Lung (tissue), 12 donors: ENCODE data around the gene COMP. TPM values are rescaled to one million over a fixed set of nuclear protein-coding genes. Genes with fewer than 3 reads are reported as not detected.

Experiments
- ATAC-seq: fragments of 200-7000 bp; cut with Tn5 transposase; one replicate; pipeline ENCODE4 v1.9.1; 2020; ENCODE audit warnings: moderate number of reproducible peaks; ENCODE audit not compliant: insufficient read depth, low FRiP score
- DNase-seq, 3 donors: peaks; one replicate each; pipeline ENCODE4 v3.0.0-alpha.2; 2013 to 2017
- H3K27ac ChIP-seq, 2 donors: one replicate each; pipeline ENCODE4 v1.5.1; 2013; ENCODE audit warnings: mild to moderate bottlenecking in 2 of 2, moderate library complexity in 2 of 2, control low read depth in 1 of 2, inconsistent platforms in 1 of 2, low read depth in 1 of 2, low read length in 1 of 2
- H3K27me3 ChIP-seq, 3 donors: one replicate each; pipeline ENCODE4 v1.5.1; 2013; ENCODE audit warnings: low read length in 2 of 3; ENCODE audit not compliant: control insufficient read depth in 3 of 3, insufficient read depth in 3 of 3
- H3K36me3 ChIP-seq, 4 donors: one replicate each; pipeline ENCODE4 v1.5.1; 2013; ENCODE audit warnings: low read length in 4 of 4, mild to moderate bottlenecking in 1 of 4, moderate library complexity in 1 of 4; ENCODE audit not compliant: control insufficient read depth in 4 of 4, insufficient read depth in 4 of 4
- H3K4me1 ChIP-seq, 5 donors: one replicate each; pipeline ENCODE4 v1.5.1; 2013; ENCODE audit warnings: low read length in 5 of 5, mild to moderate bottlenecking in 2 of 5, moderate library complexity in 1 of 5; ENCODE audit not compliant: control insufficient read depth in 5 of 5, insufficient read depth in 5 of 5
- H3K4me3 ChIP-seq: one replicate; pipeline ENCODE4 v1.5.1; 2013; ENCODE audit warnings: mild to moderate bottlenecking, control low read depth, moderate library complexity
- H3K9ac ChIP-seq, 2 donors: one replicate each; pipeline ENCODE4 v1.5.1; 2013; ENCODE audit warnings: low read length in 2 of 2, control low read depth in 1 of 2; ENCODE audit not compliant: insufficient read depth in 1 of 2
- H3K9me3 ChIP-seq, 4 donors: one replicate each; pipeline ENCODE4 v1.5.1; 2013; ENCODE audit warnings: low read length in 3 of 4, mild to moderate bottlenecking in 1 of 4, moderate library complexity in 1 of 4; ENCODE audit not compliant: control insufficient read depth in 4 of 4, insufficient read depth in 3 of 4
- WGBS, 2 donors: extraction: QIAGEN DNeasy Blood & Tissue Kit; methylation state at CpG; one replicate each; pipeline ENCODE4 v1.1.7; 2013; 5-methylcytosine and 5-hydroxymethylcytosine counted together
- polyA plus RNA-seq, 2 donors: library from polyadenylated mRNA; stranded (reverse); fragments of 200-250 nt; gene quantifications; one replicate each; pipeline ENCODE4 v1.2.1, GENCODE V29; 2013
- total RNA-seq, 2 donors: library from RNA; depleted of rRNA in 1 of 2; stranded (reverse); fragments of >200 nt in 1 of 2; gene quantifications; one replicate each; pipeline ENCODE4 v1.2.1, GENCODE V29; 2014 to 2021
- TF ChIP-seq, protein P1 (sequence below): IDR thresholded peaks from 2 replicates; pipeline ENCODE4 v1.5.1; 2012; ENCODE audit warnings: mild to moderate bottlenecking; ENCODE audit errors: control extremely low read depth, extremely low read depth
- donor health status: control.
- donor health status: control.
- donor health status: Bipolar disorder and iron deficiency.
- donor health status: healthy.
- donor health status: DM: yes; HTN: yes; CAD: no.

Gene COMP
- total and polyA plus RNA-seq, 4 donors: 1.7 to 3.5 (median 2.4) TPM; not detected in 1

DNA sequence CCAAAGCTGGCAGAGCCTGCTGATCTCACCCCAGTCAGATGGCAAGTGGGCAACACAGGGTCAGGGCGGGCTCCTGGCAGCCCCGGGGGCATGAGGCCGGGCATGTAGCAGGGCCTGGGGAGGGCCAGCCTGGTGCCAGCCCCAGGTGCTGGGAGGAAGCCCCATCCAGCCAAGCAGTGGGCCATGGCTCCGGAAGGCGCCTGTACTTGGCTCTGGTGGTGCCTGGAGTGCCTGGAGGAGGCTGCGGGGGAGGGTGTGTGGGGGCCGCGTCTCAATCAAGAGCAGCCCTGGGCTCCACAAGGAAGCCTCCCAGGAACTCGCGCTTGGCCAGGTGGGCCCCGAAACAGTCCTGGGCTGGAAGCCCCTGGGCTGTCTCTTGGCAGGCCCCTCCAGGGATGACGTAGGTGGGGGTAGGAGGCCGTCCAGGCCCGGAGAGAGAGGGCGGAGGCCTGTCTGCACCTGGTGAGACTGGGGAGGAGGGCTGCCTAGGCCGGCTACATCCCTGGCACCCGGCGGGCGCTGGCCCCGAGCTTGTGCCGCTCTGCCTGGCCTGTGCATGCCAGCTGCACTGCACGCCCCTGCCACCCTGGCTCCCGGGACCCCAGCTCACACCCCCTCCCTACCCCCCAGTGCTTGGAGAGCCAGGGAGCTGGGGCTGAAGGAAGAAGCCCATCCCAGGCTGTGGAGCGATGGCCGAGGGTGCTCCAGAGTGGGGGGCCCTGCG is 45.9 kb downstream of the COMP start:
- TF ChIP-seq, protein P1, sequence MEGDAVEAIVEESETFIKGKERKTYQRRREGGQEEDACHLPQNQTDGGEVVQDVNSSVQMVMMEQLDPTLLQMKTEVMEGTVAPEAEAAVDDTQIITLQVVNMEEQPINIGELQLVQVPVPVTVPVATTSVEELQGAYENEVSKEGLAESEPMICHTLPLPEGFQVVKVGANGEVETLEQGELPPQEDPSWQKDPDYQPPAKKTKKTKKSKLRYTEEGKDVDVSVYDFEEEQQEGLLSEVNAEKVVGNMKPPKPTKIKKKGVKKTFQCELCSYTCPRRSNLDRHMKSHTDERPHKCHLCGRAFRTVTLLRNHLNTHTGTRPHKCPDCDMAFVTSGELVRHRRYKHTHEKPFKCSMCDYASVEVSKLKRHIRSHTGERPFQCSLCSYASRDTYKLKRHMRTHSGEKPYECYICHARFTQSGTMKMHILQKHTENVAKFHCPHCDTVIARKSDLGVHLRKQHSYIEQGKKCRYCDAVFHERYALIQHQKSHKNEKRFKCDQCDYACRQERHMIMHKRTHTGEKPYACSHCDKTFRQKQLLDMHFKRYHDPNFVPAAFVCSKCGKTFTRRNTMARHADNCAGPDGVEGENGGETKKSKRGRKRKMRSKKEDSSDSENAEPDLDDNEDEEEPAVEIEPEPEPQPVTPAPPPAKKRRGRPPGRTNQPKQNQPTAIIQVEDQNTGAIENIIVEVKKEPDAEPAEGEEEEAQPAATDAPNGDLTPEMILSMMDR: no peak
- H3K27me3 ChIP-seq: no peaks in the 10 kb centered on the region
- no peak overlapping the region for H3K4me3 ChIP-seq
- peaks cover 0 to 9% (median 1%) of the 10 kb centered on the region in 4 donors for H3K36me3 ChIP-seq
- no peak for ATAC-seq
- H3K9ac ChIP-seq: no peak overlapping the region
- 92% methylated on average over 23 to 26 of the region's 26 CpGs for WGBS, 2 donors
- peaks cover 0 to 58% (median 23%) of the 10 kb centered on the region in 5 donors for H3K4me1 ChIP-seq
- DNase-seq: peak in 1 of 3 donors; percentile 51
- no peak overlapping the region for H3K27ac ChIP-seq
- no peaks in the 10 kb centered on the region for H3K9me3 ChIP-seq

DNA sequence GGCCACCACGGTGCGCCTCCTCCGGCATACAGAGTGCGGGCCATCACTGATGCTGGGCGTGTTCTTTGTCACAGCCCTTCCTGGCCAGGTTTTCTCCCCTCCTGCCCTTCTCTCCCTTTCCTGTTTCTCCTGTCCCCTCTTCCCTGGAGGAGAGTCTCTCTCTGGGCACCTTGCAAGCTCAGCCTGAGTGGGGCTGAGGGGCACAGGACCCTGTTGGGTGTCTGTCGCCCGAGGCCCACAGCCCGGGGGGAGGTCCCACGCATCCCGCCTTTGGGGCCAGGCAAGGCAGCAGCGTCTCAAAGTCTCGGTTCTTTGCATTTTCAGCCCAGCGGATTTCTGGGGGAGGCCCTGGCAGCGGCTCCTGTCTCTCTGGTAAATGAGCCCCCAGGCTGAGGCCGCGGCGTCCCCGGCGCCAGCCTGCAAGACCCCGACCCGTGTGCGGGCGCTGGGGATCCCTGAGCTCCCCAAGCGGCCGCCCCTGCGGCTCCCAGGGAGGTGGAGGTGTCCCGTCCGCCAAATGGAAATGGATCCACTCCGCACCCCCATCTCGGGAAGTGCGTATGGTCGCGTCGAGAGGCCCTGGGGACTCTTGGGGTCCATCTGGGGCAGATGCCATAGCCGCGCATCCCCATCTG is 47.2 kb downstream of the COMP start:
- Histone ChIP-seq H3K9me3 (no peaks in the 10 kb centered on the region), H3K9ac (no peak overlapping the region), H3K4me3 (no peak overlapping the region), H3K27ac (peak overlapping the region in 1 of 2 donors; percentile 20), H3K4me1 (peaks cover 0 to 58% (median 23%) of the 10 kb centered on the region in 5 donors), H3K27me3 (no peaks in the 10 kb centered on the region), H3K36me3 (peaks cover 0 to 4% (median 0%) of the 10 kb centered on the region in 4 donors)
- WGBS, 2 donors: 95 to 97% methylated on average over 36 of the region's 36 CpGs
- TF ChIP-seq, protein P1: no peak
- ATAC-seq (no peak), DNase-seq (no peak)

DNA sequence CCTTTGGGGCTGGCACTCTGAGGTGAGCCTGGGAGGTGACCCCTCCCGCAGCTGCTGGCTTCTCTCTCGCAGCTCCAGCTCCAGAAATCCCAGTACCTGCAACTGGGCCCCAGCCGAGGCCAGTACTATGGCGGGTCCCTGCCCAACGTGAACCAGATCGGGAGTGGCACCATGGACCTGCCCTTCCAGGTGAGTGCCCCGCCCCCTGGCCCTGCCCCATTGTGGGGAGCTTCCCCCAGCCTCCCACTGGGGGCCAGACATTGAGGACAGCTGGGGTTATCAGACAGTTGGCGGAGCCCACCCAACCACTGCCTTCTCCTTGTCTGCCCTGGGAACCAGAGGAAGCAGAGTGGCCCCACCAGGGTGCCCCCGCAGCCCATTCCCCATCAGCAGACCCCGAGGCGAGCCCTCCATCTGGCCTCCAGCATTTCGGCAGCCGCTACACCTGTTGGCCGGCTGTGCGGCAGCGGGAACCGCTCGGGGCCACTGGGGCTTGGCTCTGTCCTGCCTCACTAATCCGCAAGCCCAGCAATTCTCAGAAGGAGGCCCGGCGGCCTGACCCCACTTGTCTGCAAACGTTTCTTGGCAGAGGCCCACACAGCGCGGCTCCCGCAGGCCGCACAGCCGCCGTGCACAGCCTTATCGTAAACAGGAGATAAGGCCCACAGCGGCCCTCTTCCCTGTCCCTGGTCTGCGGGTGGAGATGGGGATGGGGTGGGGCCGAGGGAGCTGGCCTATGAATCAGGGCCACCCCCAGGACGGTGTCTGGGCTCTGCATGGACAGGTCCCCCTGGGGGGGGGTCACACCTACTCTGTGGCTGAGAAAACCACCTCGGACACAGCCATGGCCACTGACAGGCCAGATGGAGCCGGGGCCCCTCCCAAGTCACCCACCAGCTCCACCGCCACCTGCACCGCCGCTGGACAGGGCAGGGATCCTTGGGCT is 48.0 kb downstream of the COMP start:
- 64 to 77% methylated on average over 37 to 38 of the region's 38 CpGs for WGBS, 2 donors
- H3K27ac ChIP-seq: peak overlapping the region in 1 of 2 donors; percentile 20
- TF ChIP-seq, protein P1: no peak
- no peaks in the 10 kb centered on the region for H3K27me3 ChIP-seq
- H3K36me3 ChIP-seq: peaks cover 0 to 4% (median 0%) of the 10 kb centered on the region in 4 donors
- H3K9ac ChIP-seq: no peak overlapping the region
- no peaks in the 10 kb centered on the region for H3K9me3 ChIP-seq
- DNase-seq (peak; percentile 88 to 95 (median 89)), ATAC-seq (peak; percentile 44)
- peaks cover 0 to 58% (median 23%) of the 10 kb centered on the region in 5 donors for H3K4me1 ChIP-seq
- H3K4me3 ChIP-seq: no peak overlapping the region
